Measurements from ENCODE around the gene EEIG1. TPM values are rescaled to one million over a fixed set of nuclear protein-coding genes. Genes with fewer than 3 reads are reported as not detected.
A peak's percentile ranks its signal among the peaks of the same experiment; 100 is the strongest.

Gene EEIG1
- total RNA-seq, 1 experiment from 2014 or later: 52.3 TPM

GRCh38 chr9:127936347-127936852, 44.4 kb downstream of the EEIG1 start:
- H3K14ac ChIP-seq (ENCODE audit: insufficient read depth, low read length): no peak overlapping the region
- no peaks in the 10 kb centered on the region for H3K27me3 ChIP-seq (ENCODE audit: insufficient read depth, low read length)
- H3K27ac ChIP-seq (ENCODE audit: insufficient read length, low read depth, low read length): no peak overlapping the region
- no peak overlapping the region for H3K18ac ChIP-seq (ENCODE audit: insufficient read length, low read depth, low read length)
- H3K9me3 ChIP-seq (ENCODE audit: control insufficient read depth, low read depth, low read length): no peaks in the 10 kb centered on the region
- no peak overlapping the region for H2AK5ac ChIP-seq (ENCODE audit: insufficient read length, low read length)
- no peak overlapping the region for H3K23ac ChIP-seq (ENCODE audit: insufficient read length, low read depth, low read length)
- H4K20me1 ChIP-seq (ENCODE audit: control insufficient read depth, insufficient read depth, insufficient read length): no peaks in the 10 kb centered on the region
- H2BK15ac ChIP-seq (ENCODE audit: low read depth, low read length): no peak overlapping the region
- H3K79me2 ChIP-seq (ENCODE audit: insufficient read depth, low read length): no peaks in the 10 kb centered on the region
- no peak overlapping the region for H2BK20ac ChIP-seq (ENCODE audit: low read depth, low read length, poor library complexity, severe bottlenecking)
- Mint-ChIP-seq H3K4me3 (peak overlapping the region; percentile 84 to 96), H3K27ac (no peak overlapping the region), H3K36me3 (ENCODE audit: insufficient read depth in 1 of 3, low read depth in 3 of 3) (peaks cover 2 to 22% (median 17%) of the 10 kb centered on the region in 3 experiments; a peak in 6 of 7 replicates), H3K4me1 (peaks cover 28 to 32% of the 10 kb centered on the region in 2 experiments), H3K9me3 (no peaks in the 10 kb centered on the region; a peak in 1 of 5 replicates), H3K27me3 (ENCODE audit: low read depth) (peaks cover 6% of the 10 kb centered on the region)
- no peak overlapping the region for H2BK120ac ChIP-seq (ENCODE audit: low read depth, low read length, poor library complexity, severe bottlenecking)
- no peak overlapping the region for H3T11ph ChIP-seq (ENCODE audit: low read length)
- DNase-seq: no peak
- no peak overlapping the region for H2AFZ ChIP-seq (ENCODE audit: low read length)
- peaks cover 6% of the 10 kb centered on the region for H3K23me2 ChIP-seq (ENCODE audit: insufficient read length, low read depth, low read length, poor library complexity, severe bottlenecking)
- no peak overlapping the region for H3K9ac ChIP-seq (ENCODE audit: extremely low read depth, insufficient read length, low read length)
- no peak overlapping the region for H3K56ac ChIP-seq (ENCODE audit: insufficient read length, low read depth, low read length)
- H4K91ac ChIP-seq (ENCODE audit: insufficient read length, low read depth, low read length): no peak overlapping the region
- H3K4ac ChIP-seq (ENCODE audit: low read depth, low read length): no peak overlapping the region
- no peak overlapping the region for H2BK12ac ChIP-seq (ENCODE audit: insufficient read length, low read depth, low read length)
- H4K5ac ChIP-seq (ENCODE audit: insufficient read length, low read depth, low read length): no peak overlapping the region
- H3K4me1 ChIP-seq (ENCODE audit: insufficient read depth, low read length): no peaks in the 10 kb centered on the region
- H2BK5ac ChIP-seq (ENCODE audit: insufficient read length, low read length): no peak overlapping the region
- peaks cover 10% of the 10 kb centered on the region for H3K79me1 ChIP-seq (ENCODE audit: insufficient read depth, low read depth, low read length, poor library complexity, severe bottlenecking)
- TF ChIP-seq CTCF (conservative IDR thresholded peaks at IDR 0.05): no peak
- peak overlapping the region; percentile 96 for H3K4me2 ChIP-seq (ENCODE audit: insufficient read depth, insufficient read length, low read length)
- H4K8ac ChIP-seq (replicated peaks; ENCODE audit: insufficient read length, low read depth, low read length): no peak overlapping the region
- no CpG with 5 or more reads among the region's 14 CpGs for WGBS (ENCODE audit: extremely low coverage, insufficient read length, low lambda C conversion rate)

Data from H9 (cell line).